IPS-NIHi7 (cell line): ENCODE data around the gene ACAA1.
"Not testable (repeated sequence)": the region's sequence is repeated elsewhere in the genome, so short reads cannot be mapped to it uniquely, and the experiment has no call there.

ENCODE experiments used
- DNase-seq: peaks from one replicate; pipeline ENCODE4 v3.0.0; 2012; ENCODE audit warnings: mixed read lengths; ENCODE audit errors: extremely low spot score

The ACAA1 gene

GRCh38 chr3:38083254-38083653 is 53.7 kb downstream of the ACAA1 start:
- DNase-seq: not testable (repeated sequence)

GRCh38 chr3:38082296-38082695 is 54.6 kb downstream of the ACAA1 start:
- DNase-seq: not testable (repeated sequence)

- not testable (repeated sequence) for DNase-seq
These were observed 59.9 kb downstream of the ACAA1 start for GRCh38 chr3:38077073-38077472.
